GM18907 (cell line): Measurements from ENCODE around the gene HNRNPCL1.
"Not testable (repeated sequence)": the region's sequence is repeated elsewhere in the genome, so short reads cannot be mapped to it uniquely, and the experiment has no call there.

Source experiments
- ATAC-seq: cut with Tn5 transposase; IDR thresholded peaks from one replicate; pipeline ENCODE4 v1.9.1; 2021; ENCODE audit warnings: mild to moderate bottlenecking, moderate library complexity; ENCODE audit not compliant: unreplicated experiment

HNRNPCL1 gene

GRCh38 chr1:12848620-12849019 lies at the start of gene HNRNPCL1:
Gene HNRNPCL1, minus strand, starts transcription at chr1:12848720. Its CDS starts 431 bp downstream, at chr1:12848289.
- not testable (repeated sequence) for ATAC-seq

GRCh38 chr1:12898170-12898569 lies 49.6 kb upstream of the HNRNPCL1 start, which contains the start of gene PRAMEF10:
Gene PRAMEF10, minus strand, starts transcription at chr1:12898270. Its CDS starts 2,423 bp downstream, at chr1:12895847.
- not testable (repeated sequence) for ATAC-seq

DNA sequence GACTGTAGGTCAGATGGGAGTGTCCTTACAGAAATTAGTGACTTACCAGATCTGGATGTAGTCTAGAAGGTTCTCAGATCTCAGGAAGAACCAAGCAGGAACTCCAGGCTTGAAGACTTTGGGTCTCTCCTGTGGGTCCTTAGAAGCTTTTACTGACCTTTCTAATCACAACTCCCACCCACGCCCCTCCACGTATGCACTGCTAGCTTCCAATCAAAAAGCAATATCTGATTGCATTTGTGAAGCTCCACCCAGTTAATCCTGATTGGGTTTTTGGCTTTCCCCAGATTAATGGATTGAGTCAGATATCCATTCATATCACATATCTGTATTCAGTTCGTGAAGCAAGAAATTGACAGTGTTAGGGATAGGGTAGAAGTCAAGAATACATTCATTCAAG lies 37.6 kb upstream of the HNRNPCL1 start, which contains the start of gene PRAMEF4:
Gene PRAMEF4, minus strand, starts transcription at position 101 of the 400 bp plus-strand sequence. CDS start 2,807 bp downstream, outside the sequence.
- ATAC-seq = not testable (repeated sequence)

DNA sequence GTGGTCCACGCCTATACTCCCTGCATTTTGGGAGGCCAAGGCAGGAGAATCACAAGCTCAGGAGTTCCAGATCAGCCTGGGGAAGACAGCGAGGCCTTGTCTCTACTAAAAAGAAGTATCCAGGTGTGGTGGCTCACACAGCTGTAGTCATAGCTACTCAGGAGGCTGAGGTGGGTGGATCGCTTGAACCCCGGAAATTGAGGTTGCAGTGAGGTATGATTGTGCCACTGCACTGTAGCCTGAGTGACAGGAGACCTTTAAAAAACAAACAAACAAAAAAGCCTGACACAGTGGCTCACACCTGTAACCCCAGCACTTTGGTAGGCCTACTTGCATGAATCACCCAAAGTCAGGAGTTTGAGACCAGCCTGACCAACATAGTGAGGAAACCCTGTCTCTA lies 29.9 kb upstream of the HNRNPCL1 start:
- ATAC-seq = not testable (repeated sequence)

- ATAC-seq = not testable (repeated sequence)
These were observed 14.8 kb upstream of the HNRNPCL1 start for GRCh38 chr1:12863131-12863880.

- not testable (repeated sequence) for ATAC-seq
These were observed 8.3 kb upstream of the HNRNPCL1 start, which contains the start of gene PRAMEF2 for GRCh38 chr1:12856786-12857185. Gene PRAMEF2, plus strand, starts transcription at chr1:12857086. Its CDS starts 1,924 bp downstream, at chr1:12859010.

GRCh38 chr1:12851779-12852178 lies 3.3 kb upstream of the HNRNPCL1 start:
- no peak for ATAC-seq

GRCh38 chr1:12833251-12833650 lies 15.3 kb downstream of the HNRNPCL1 start:
- not testable (repeated sequence) for ATAC-seq

- not testable (repeated sequence) for ATAC-seq
These were observed 17.2 kb downstream of the HNRNPCL1 start, which contains the start of gene PRAMEF11 for GRCh38 chr1:12831310-12831709. Gene PRAMEF11, minus strand, starts transcription at chr1:12831410. Its CDS starts 2,621 bp downstream, at chr1:12828789.

- not testable (repeated sequence) for ATAC-seq
These were observed 29.5 kb downstream of the HNRNPCL1 start for GRCh38 chr1:12819061-12819460.

GRCh38 chr1:12811409-12811784 lies 37.1 kb downstream of the HNRNPCL1 start:
- ATAC-seq = no peak

- no peak for ATAC-seq
These were observed 37.7 kb downstream of the HNRNPCL1 start for GRCh38 chr1:12810691-12811408.

DNA sequence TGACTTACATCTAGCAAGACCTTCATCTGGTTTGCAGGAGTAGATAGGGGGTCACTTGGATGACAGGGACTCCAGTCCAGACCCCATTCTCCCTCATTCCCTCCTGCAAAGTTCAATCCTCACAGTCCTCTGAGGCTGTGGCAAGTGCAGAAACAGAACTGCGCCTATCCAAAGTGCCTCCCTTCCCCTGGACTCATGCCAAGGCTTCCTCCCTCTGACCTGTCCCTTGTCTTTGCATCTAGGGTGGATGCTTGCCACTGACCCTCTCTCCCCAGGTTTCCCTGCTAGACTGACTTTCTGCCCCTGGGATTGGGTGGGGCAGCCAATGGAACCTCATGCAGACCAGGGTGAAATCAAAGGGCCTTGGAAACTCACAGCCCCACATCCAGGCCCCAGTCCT lies 38.6 kb downstream of the HNRNPCL1 start:
- ATAC-seq = no peak

- no peak for ATAC-seq
These were observed 48.8 kb downstream of the HNRNPCL1 start for GRCh38 chr1:12799730-12800129.

DNA sequence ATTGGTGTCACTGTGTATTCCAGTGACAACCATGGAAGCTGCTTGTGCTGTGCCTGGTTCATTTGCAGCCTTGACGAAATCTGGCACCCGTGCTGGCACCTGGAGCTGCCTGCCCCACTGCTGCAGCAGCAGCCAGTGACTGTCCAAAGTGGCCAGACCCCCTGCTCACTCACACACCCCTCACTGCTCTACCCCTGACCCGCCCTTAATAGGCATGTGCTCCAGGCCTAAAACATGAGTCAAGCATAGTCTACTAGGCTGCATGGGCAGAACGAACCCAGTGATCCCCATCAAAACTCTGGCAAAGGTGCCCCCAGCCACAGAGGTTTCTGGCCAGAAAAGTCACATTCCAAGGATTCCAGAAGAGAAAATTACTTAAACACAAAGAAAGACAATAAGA lies 49.6 kb downstream of the HNRNPCL1 start:
- ATAC-seq = no peak
